MCF 10A (cell line): Measurements from ENCODE around the gene GRK6. TPM values are rescaled to one million over a fixed set of nuclear protein-coding genes. Genes with fewer than 3 reads are reported as not detected.
A peak's percentile ranks its signal among the peaks of the same experiment; 100 is the strongest.

Experiments
- BruUV-seq: library from RNA; stranded (reverse); fragments of 400-500 nt; replicated peaks from 2 replicates; lab custom pipeline; 2021; lab: Mats Ljungman, UMichigan
- CTCF ChIA-PET: fragments of 300-600 bp; sonication (Branson Sonifier 250); formaldehyde crosslinking; extraction: SDS; loops from one replicate; lab custom pipeline; 2021; ENCODE audit warnings: antibody characterized with exemption, inconsistent platforms; lab: Yijun Ruan, JAX
- POLR2A ChIA-PET: fragments of 300-600, 350-650 bp; sonication (Branson Sonifier 250); formaldehyde crosslinking; extraction: SDS; loops from one replicate; lab custom pipeline; 2020; ENCODE audit warnings: antibody characterized with exemption, inconsistent platforms; lab: Yijun Ruan, JAX
- DNase-seq: peaks from one replicate; pipeline ENCODE4 v3.0.0-alpha.2; 2018; ENCODE audit not compliant: unreplicated experiment
- H3K27ac Mint-ChIP-seq: one replicate; pipeline ENCODE4 v1.8.0; 2022; ENCODE audit warnings: mild to moderate bottlenecking, low read depth, mixed read lengths; ENCODE audit not compliant: unreplicated experiment
- H3K27me3 Mint-ChIP-seq: one replicate; pipeline ENCODE4 v1.8.0; 2022; ENCODE audit warnings: mixed read lengths; ENCODE audit not compliant: insufficient read depth, unreplicated experiment
- H3K36me3 Mint-ChIP-seq: one replicate; pipeline ENCODE4 v1.8.0; 2022; ENCODE audit warnings: mild to moderate bottlenecking, moderate library complexity, mixed read lengths; ENCODE audit not compliant: insufficient read depth, unreplicated experiment
- H3K4me1 Mint-ChIP-seq: one replicate; pipeline ENCODE4 v1.8.0; 2022; ENCODE audit warnings: mixed read lengths; ENCODE audit not compliant: insufficient read depth, unreplicated experiment
- H3K4me3 Mint-ChIP-seq: one replicate; pipeline ENCODE4 v1.8.0; 2022; ENCODE audit warnings: mild to moderate bottlenecking, moderate library complexity, mixed read lengths; ENCODE audit not compliant: unreplicated experiment
- H3K9me3 Mint-ChIP-seq: one replicate; pipeline ENCODE4 v1.8.0; 2022; ENCODE audit warnings: mixed read lengths; ENCODE audit not compliant: unreplicated experiment
- intact Hi-C: fragments of 100-400 bp; cut with micrococcal nuclease; formaldehyde crosslinking; loops from 2 replicates; pipeline ENCODE4 v1.14.1; 2022
- total RNA-seq: library from RNA; stranded (reverse); gene quantifications from 2 replicates; pipeline ENCODE4 v1.2.3, GENCODE V29; 2022
- TF ChIP-seq, protein P1 (sequence below): fragments of 200-600 bp; IDR thresholded peaks from one replicate; pipeline ENCODE4 v1.8.0; 2022; ENCODE audit warnings: antibody characterized with exemption, mild to moderate bottlenecking; ENCODE audit not compliant: unreplicated experiment

Gene GRK6
- total RNA-seq, 1 experiment from 2014 or later: 52.0 TPM

DNA sequence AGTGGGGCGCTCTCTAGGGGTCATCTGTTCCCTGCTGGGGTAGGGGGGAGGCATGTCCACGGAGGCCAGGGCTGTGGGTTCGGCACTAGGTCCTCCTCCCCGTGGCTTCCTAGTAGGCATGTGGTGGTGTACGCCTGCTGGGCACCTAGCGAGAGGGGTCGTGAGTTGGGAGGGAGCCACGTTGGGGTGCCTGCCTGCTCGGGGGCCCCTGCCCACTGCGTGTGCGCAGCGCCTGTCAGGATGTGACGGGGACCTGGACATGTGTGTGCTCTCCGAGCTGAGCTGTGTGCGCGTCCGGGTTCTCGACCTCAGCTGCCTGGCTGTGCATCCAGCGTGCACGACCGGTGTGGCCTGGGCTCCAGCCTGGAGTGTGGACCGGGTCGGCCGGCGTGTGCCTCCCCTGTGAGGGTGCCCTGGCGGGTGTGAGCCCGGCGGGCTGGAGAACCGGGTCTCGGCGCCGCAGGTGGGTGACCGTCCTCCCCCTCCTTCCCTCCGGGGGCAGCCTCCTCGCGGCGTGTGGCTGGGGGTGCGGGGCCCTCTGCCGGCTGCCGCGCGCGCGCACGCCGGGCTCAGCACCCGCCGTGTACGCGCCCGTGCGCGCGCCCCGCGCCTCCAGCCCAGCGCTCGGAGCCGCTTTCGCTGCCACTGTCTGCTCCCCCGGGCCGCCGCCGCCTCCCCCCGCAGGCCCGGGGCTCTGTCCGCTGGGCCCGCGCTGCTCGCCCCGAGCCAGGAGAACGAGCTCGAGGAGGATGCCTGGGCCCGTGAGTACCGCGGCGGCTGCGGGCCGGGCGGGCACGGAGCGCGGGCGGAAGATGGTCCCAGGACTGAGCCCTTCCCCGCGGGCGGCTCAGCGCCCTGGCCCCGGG is 20.0 kb downstream of the GRK6 start, which contains the start of gene PRR7:
PRR7 (plus strand) TSS at position 615 of the 866 bp plus-strand sequence. CDS start 8,254 bp downstream, outside the sequence.
- peak; percentile 63 for DNase-seq
- Mint-ChIP-seq H3K4me3 (peak within 1 kb of the TSS; percentile 75), H3K4me1 (peaks cover 21% of the 10 kb centered on the region), H3K27me3 (no peaks in the 10 kb centered on the region), H3K36me3 (peaks cover 43% of the 10 kb centered on the region), H3K27ac (peak within 1 kb of the TSS; percentile 70), H3K9me3 (no peaks in the 10 kb centered on the region)
- TF ChIP-seq, protein P1, sequence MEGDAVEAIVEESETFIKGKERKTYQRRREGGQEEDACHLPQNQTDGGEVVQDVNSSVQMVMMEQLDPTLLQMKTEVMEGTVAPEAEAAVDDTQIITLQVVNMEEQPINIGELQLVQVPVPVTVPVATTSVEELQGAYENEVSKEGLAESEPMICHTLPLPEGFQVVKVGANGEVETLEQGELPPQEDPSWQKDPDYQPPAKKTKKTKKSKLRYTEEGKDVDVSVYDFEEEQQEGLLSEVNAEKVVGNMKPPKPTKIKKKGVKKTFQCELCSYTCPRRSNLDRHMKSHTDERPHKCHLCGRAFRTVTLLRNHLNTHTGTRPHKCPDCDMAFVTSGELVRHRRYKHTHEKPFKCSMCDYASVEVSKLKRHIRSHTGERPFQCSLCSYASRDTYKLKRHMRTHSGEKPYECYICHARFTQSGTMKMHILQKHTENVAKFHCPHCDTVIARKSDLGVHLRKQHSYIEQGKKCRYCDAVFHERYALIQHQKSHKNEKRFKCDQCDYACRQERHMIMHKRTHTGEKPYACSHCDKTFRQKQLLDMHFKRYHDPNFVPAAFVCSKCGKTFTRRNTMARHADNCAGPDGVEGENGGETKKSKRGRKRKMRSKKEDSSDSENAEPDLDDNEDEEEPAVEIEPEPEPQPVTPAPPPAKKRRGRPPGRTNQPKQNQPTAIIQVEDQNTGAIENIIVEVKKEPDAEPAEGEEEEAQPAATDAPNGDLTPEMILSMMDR: no peak
- POLR2A ChIA-PET: interaction anchor here (0.9 to 17.7 kb wide), 7 partner anchors 9 to 94 kb away, joined by 3 to 217 read pairs (median 9); partner anchors contain the start of genes GRK6, LMAN2 and PFN3
- CTCF ChIA-PET: interaction anchor here (0.5 to 15.3 kb wide), 12 partner anchors 9 to 673 kb away, joined by 3 to 277 read pairs (median 7); partner anchors contain the start of genes GRK6 and PFN3
- BruUV-seq: no TSS peak
- intact Hi-C loops: loop anchor here (1.0 kb wide), 1 partner anchor 20 kb away; the partner anchor contains the start of gene GRK6

DNA sequence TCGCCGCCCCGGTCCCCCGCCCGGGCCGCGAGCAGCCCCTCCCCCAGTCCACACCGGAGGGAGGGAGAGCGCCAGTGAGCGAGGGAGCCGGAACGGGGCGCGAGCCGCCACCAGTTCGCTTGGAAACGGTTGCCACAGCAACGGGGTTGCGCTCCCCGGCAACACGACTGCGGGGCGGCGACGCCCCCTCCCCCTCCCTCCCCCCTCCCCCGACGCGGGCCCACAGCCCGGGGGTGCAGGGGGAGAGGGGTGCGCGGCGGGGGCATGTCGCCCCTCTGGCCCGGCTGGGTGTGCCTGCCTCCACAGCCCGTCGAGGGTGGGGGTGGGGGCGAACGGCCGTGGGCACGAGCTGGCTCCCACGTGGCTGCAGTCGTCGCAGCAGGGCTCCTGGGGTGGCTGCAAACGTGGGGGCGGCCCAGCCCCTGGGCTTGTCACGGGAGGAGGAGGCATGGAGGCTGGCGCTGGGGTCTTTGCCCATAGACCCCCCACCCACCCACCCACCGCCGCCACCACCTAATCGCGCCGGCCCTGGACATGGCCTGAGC is 20.7 kb downstream of the GRK6 start:
- BruUV-seq: no TSS peak
- peaks cover 21% of the 10 kb centered on the region for H3K4me1 Mint-ChIP-seq
- TF ChIP-seq, protein P1: no peak
- intact Hi-C loops: loop anchor here (1.0 kb wide), 1 partner anchor 21 kb away; the partner anchor contains the start of gene GRK6
- H3K27ac Mint-ChIP-seq: peak overlapping the region; percentile 70
- H3K36me3 Mint-ChIP-seq: peaks cover 38% of the 10 kb centered on the region
- DNase-seq: peak; percentile 71
- no peaks in the 10 kb centered on the region for H3K27me3 Mint-ChIP-seq
- ChIA-PET CTCF (interaction anchor here (0.5 to 15.3 kb wide), 6 partner anchors 8 to 142 kb away, joined by 3 to 277 read pairs (median 31); partner anchors contain the start of gene PFN3), POLR2A (interaction anchor here (0.6 to 17.7 kb wide), 19 partner anchors 8 to 660 kb away, joined by 3 to 217 read pairs (median 4); partner anchors contain the start of genes DDX41, GRK6, LMAN2 and MXD3)
- no peaks in the 10 kb centered on the region for H3K9me3 Mint-ChIP-seq
- H3K4me3 Mint-ChIP-seq: peak overlapping the region; percentile 75

DNA sequence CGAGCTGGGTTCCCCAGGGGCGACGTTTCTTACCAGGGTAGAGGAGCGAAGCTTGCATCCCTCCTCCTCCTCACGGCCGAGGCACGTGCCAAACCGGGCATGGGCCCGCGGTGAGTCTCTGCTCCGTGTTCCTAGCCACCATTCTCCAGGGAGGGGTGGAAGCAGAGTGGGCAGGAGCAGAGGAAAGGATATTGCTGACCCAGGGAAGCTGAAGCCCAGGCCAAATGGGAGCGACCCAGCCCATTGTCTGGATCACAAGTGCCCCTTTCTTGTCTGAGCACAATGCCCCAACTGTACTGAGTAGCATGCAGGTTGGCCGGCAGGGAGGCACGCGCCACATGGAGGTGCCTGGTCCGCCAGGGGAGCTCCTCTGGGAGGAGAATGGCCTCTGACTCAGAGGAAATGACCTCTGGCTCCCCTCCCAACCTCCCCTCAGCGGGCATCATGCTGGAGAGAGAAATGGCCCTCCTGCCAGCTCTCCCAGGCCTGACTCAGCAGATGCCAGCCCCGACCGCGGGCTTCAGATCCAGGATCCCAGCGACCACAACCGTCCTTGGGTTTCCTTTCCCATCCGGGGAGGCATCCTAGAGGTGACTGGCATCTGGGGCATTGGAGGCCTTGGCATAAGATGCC is 21.3 kb downstream of the GRK6 start:
- no TSS peak for BruUV-seq
- intact Hi-C loops: loop anchor here (1.0 kb wide), 1 partner anchor 21 kb away; the partner anchor contains the start of gene GRK6

More for the DNA sequence above, 21.3 kb downstream of the GRK6 start:
- peaks cover 38% of the 10 kb centered on the region for H3K36me3 Mint-ChIP-seq
- peak overlapping the region; percentile 70 for H3K27ac Mint-ChIP-seq
- H3K4me3 Mint-ChIP-seq: peak overlapping the region; percentile 75
- ChIA-PET POLR2A (interaction anchor here (0.6 to 17.7 kb wide), 25 partner anchors 8 to 1037 kb away, joined by 3 to 217 read pairs (median 3); partner anchors contain the start of genes DDX41, GRK6, LMAN2 and MXD3), CTCF (interaction anchor here (0.5 to 15.3 kb wide), 10 partner anchors 8 to 143 kb away, joined by 3 to 277 read pairs (median 4); partner anchors contain the start of genes DBN1 and PFN3)
- no peaks in the 10 kb centered on the region for H3K27me3 Mint-ChIP-seq
- TF ChIP-seq, protein P1: no peak
- H3K4me1 Mint-ChIP-seq: peaks cover 21% of the 10 kb centered on the region
- DNase-seq: peak; percentile 99
- no peaks in the 10 kb centered on the region for H3K9me3 Mint-ChIP-seq
